ENCODE data around the gene ANKFN1. TPM values are rescaled to one million over a fixed set of nuclear protein-coding genes. Genes with fewer than 3 reads are reported as not detected.

ANKFN1 gene
- total RNA-seq, 1 donor from 2014 or later, result not detected

- no peak overlapping the region for H3K4me3 Mint-ChIP-seq
- no peak overlapping the region for H3K4me2 ChIP-seq
- no peaks in the 10 kb centered on the region for H3K36me3 ChIP-seq
- H3K79me2 ChIP-seq (ENCODE audit: low read depth), result no peaks in the 10 kb centered on the region
- DNase-seq (ENCODE audit: low spot score), result no peak
- no peaks in the 10 kb centered on the region for H3K27me3 Mint-ChIP-seq (ENCODE audit: insufficient read depth, low read depth)
- no peak overlapping the region for H2AFZ ChIP-seq (replicated peaks)
- H3K27me3 ChIP-seq, result no peaks in the 10 kb centered on the region
- H3K4me1 ChIP-seq, result no peaks in the 10 kb centered on the region
- no peaks in the 10 kb centered on the region for H3K36me3 Mint-ChIP-seq
- H3K9me3 ChIP-seq (ENCODE audit: low read depth), result no peaks in the 10 kb centered on the region
- H3K4me1 Mint-ChIP-seq, result peaks cover 12% of the 10 kb centered on the region
- H3K4me3 ChIP-seq, result no peak overlapping the region
- H3K9ac ChIP-seq, result no peak overlapping the region
- no peaks in the 10 kb centered on the region for H4K20me1 ChIP-seq (ENCODE audit: low read depth)
- no peak for TF ChIP-seq EZH2phosphoT487 (IDR thresholded peaks at IDR 0.05)
- no peak for TF ChIP-seq EZH2 (IDR thresholded peaks at IDR 0.05)
- TF ChIP-seq CTCF (IDR thresholded peaks at IDR 0.05), result no peak
- H3K27ac Mint-ChIP-seq, result no peak overlapping the region
- no peaks in the 10 kb centered on the region for H3F3A ChIP-seq (ENCODE audit: low read depth)
- H3K9me3 Mint-ChIP-seq, result peaks cover 2% of the 10 kb centered on the region
- H3K27ac ChIP-seq, result no peak overlapping the region
Observed at GRCh38 chr17:56144223-56144622, 9.1 kb upstream of the ANKFN1 start.

GRCh38 chr17:56146534-56146933, 6.7 kb upstream of the ANKFN1 start:
- H4K20me1 ChIP-seq (ENCODE audit: low read depth), result no peaks in the 10 kb centered on the region
- no peak overlapping the region for H3K4me3 ChIP-seq
- Mint-ChIP-seq H3K4me3 (no peak overlapping the region), H3K9me3 (peaks cover 4% of the 10 kb centered on the region), H3K4me1 (peaks cover 12% of the 10 kb centered on the region), H3K27ac (no peak overlapping the region), H3K27me3 (ENCODE audit: insufficient read depth, low read depth) (no peaks in the 10 kb centered on the region), H3K36me3 (no peaks in the 10 kb centered on the region)
- H3K36me3 ChIP-seq, result no peaks in the 10 kb centered on the region
- no peak overlapping the region for H3K4me2 ChIP-seq
- no peak overlapping the region for H2AFZ ChIP-seq (replicated peaks)
- H3K9ac ChIP-seq, result no peak overlapping the region
- H3K79me2 ChIP-seq (ENCODE audit: low read depth), result no peaks in the 10 kb centered on the region
- no peaks in the 10 kb centered on the region for H3K9me3 ChIP-seq (ENCODE audit: low read depth)
- TF ChIP-seq CTCF (IDR thresholded peaks at IDR 0.05), result no peak
- TF ChIP-seq EZH2phosphoT487 (IDR thresholded peaks at IDR 0.05), result no peak
- no peak for TF ChIP-seq EZH2 (IDR thresholded peaks at IDR 0.05)
- no peaks in the 10 kb centered on the region for H3K27me3 ChIP-seq
- no peaks in the 10 kb centered on the region for H3K4me1 ChIP-seq
- H3K27ac ChIP-seq, result no peak overlapping the region
- no peak for DNase-seq (ENCODE audit: low spot score)
- H3F3A ChIP-seq (ENCODE audit: low read depth), result no peaks in the 10 kb centered on the region

GRCh38 chr17:56148333-56148732, 4.9 kb upstream of the ANKFN1 start:
- TF ChIP-seq CTCF (IDR thresholded peaks at IDR 0.05) (no peak), EZH2 (IDR thresholded peaks at IDR 0.05) (no peak), EZH2phosphoT487 (IDR thresholded peaks at IDR 0.05) (no peak)

More at GRCh38 chr17:56148333-56148732, 4.9 kb upstream of the ANKFN1 start:
- H3K36me3 Mint-ChIP-seq, result no peaks in the 10 kb centered on the region
- H3K27me3 Mint-ChIP-seq (ENCODE audit: insufficient read depth, low read depth), result no peaks in the 10 kb centered on the region
- Histone ChIP-seq H3K79me2 (ENCODE audit: low read depth) (no peaks in the 10 kb centered on the region), H2AFZ (replicated peaks) (no peak overlapping the region), H3K4me1 (peaks cover 7% of the 10 kb centered on the region), H3K4me3 (no peak overlapping the region), H3K36me3 (no peaks in the 10 kb centered on the region), H3K9ac (no peak overlapping the region), H3K27ac (no peak overlapping the region), H4K20me1 (ENCODE audit: low read depth) (no peaks in the 10 kb centered on the region), H3K27me3 (no peaks in the 10 kb centered on the region), H3K9me3 (ENCODE audit: low read depth) (no peaks in the 10 kb centered on the region), H3F3A (ENCODE audit: low read depth) (no peaks in the 10 kb centered on the region), H3K4me2 (no peak overlapping the region)
- no peak for DNase-seq (ENCODE audit: low spot score)
- peaks cover 17% of the 10 kb centered on the region for H3K4me1 Mint-ChIP-seq
- no peak overlapping the region for H3K4me3 Mint-ChIP-seq
- no peak overlapping the region for H3K27ac Mint-ChIP-seq
- H3K9me3 Mint-ChIP-seq, result peaks cover 2% of the 10 kb centered on the region
